Natural killer cell (primary cell): Measurements from ENCODE around the gene KDM6B. TPM values are rescaled to one million over a fixed set of nuclear protein-coding genes. Genes with fewer than 3 reads are reported as not detected.

Source experiments
- ATAC-seq, 3 donors: fragments of 150-1000 bp in 2 of 3; fragments of 200-7000 bp in 1 of 3; cut with Tn5 transposase; 1 replicate in 1 of 3; 2 replicates in 2 of 3; pipeline ENCODE4 v1.10.0; 2021; ENCODE audit warnings: mild to moderate bottlenecking in 2 of 3, moderate library complexity in 2 of 3
- DNase-seq, 2 donors: peaks; one replicate each; pipeline versions ENCODE4 v3.0.0 to v3.0.0-alpha.2; 2013 to 2021; ENCODE audit warnings: mixed read lengths in 1 of 2
- H3K27ac ChIP-seq: one replicate; pipeline ENCODE4 v1.5.1; 2013; ENCODE audit warnings: mild to moderate bottlenecking, low read length
- H3K27me3 ChIP-seq: one replicate; pipeline ENCODE4 v1.6.1; 2013; ENCODE audit warnings: low read length; ENCODE audit not compliant: control insufficient read depth, insufficient read depth
- H3K36me3 ChIP-seq: one replicate; pipeline ENCODE4 v1.6.1; 2013; ENCODE audit warnings: low read length; ENCODE audit not compliant: control insufficient read depth, insufficient read depth
- H3K4me1 ChIP-seq: one replicate; pipeline ENCODE4 v1.6.1; 2013; ENCODE audit warnings: low read length; ENCODE audit not compliant: control insufficient read depth, insufficient read depth
- H3K4me3 ChIP-seq: one replicate; pipeline ENCODE4 v1.5.1; 2013; ENCODE audit warnings: low read length
- H3K9me3 ChIP-seq: one replicate; pipeline ENCODE4 v1.6.1; 2013; ENCODE audit warnings: low read length; ENCODE audit not compliant: control insufficient read depth, insufficient read depth
- H3K27ac Mint-ChIP-seq, 2 donors: one replicate each; pipeline ENCODE4 v1.8.0; 2022; ENCODE audit warnings: mild to moderate bottlenecking in 2 of 2, mixed read lengths in 2 of 2, moderate library complexity in 1 of 2
- H3K27me3 Mint-ChIP-seq, 2 donors: one replicate each; pipeline ENCODE4 v1.8.0; 2022; ENCODE audit warnings: low read depth in 2 of 2, mixed read lengths in 2 of 2
- H3K36me3 Mint-ChIP-seq: one replicate; pipeline ENCODE4 v1.8.0; 2022; ENCODE audit warnings: mixed read lengths
- H3K4me1 Mint-ChIP-seq, 2 donors: one replicate each; pipeline ENCODE4 v1.8.0; 2022; ENCODE audit warnings: mixed read lengths in 2 of 2
- H3K4me3 Mint-ChIP-seq: one replicate; pipeline ENCODE4 v1.8.0; 2022; ENCODE audit warnings: mild to moderate bottlenecking, moderate library complexity, mixed read lengths
- H3K9me3 Mint-ChIP-seq, 2 donors: one replicate each; pipeline ENCODE4 v1.8.0; 2022; ENCODE audit warnings: mixed read lengths in 2 of 2
- CTCF ChIP-seq: fragments of 200-600 bp; IDR thresholded peaks from one replicate; pipeline ENCODE4 v1.8.0; 2022; ENCODE audit warnings: antibody characterized with exemption
- WGBS: methylation state at CpG from one replicate; pipeline ENCODE4 v1.1.7; 2013; ENCODE audit warnings: missing lambda C conversion rate; ENCODE audit not compliant: insufficient coverage; 5-methylcytosine and 5-hydroxymethylcytosine counted together
- intact Hi-C: fragments of 100-400 bp; cut with micrococcal nuclease; formaldehyde crosslinking; loops from one replicate; pipeline ENCODE4 v1.14.2; 2022
- total RNA-seq, 4 donors: library from RNA; stranded (reverse); fragments of 120-200 nt in 1 of 4; gene quantifications; one replicate each; pipeline versions ENCODE4 v1.2.3 to v1.2.4, GENCODE V29; 2013 to 2022

KDM6B gene
- total RNA-seq, 3 donors from 2014 or later (not counting 1 experiment from before 2014, with no cell fraction given): 104 to 165 (median 149) TPM

- Mint-ChIP-seq H3K4me1 (no peaks in the 10 kb centered on the region), H3K36me3 (no peaks in the 10 kb centered on the region), H3K27me3 (no peaks in the 10 kb centered on the region), H3K4me3 (no peak overlapping the region), H3K27ac (no peak overlapping the region), H3K9me3 (no peaks in the 10 kb centered on the region)
- DNase-seq (no peak), ATAC-seq (no peak)
- Histone ChIP-seq H3K4me1 (no peaks in the 10 kb centered on the region), H3K4me3 (no peak overlapping the region), H3K27ac (no peak overlapping the region), H3K9me3 (no peaks in the 10 kb centered on the region), H3K27me3 (no peaks in the 10 kb centered on the region), H3K36me3 (no peaks in the 10 kb centered on the region)
- WGBS: 92% methylated on average over 5 of the region's 5 CpGs
- intact Hi-C loops: no loop called here
- TF ChIP-seq CTCF: no peak
These were observed 43.9 kb upstream of the KDM6B start for GRCh38 chr17:7790150-7790549.

GRCh38 chr17:7792611-7793010, 41.4 kb upstream of the KDM6B start:
- Mint-ChIP-seq H3K36me3 (no peaks in the 10 kb centered on the region), H3K27ac (no peak overlapping the region), H3K9me3 (no peaks in the 10 kb centered on the region), H3K4me1 (no peaks in the 10 kb centered on the region), H3K27me3 (peaks cover 0 to 4% of the 10 kb centered on the region in 2 donors), H3K4me3 (no peak overlapping the region)
- WGBS: 89% methylated on average over 17 of the region's 17 CpGs
- ATAC-seq: no peak
- H3K4me1 ChIP-seq: no peaks in the 10 kb centered on the region
- no peak overlapping the region for H3K4me3 ChIP-seq
- DNase-seq: no peak
- H3K27ac ChIP-seq: no peak overlapping the region
- H3K36me3 ChIP-seq: no peaks in the 10 kb centered on the region
- no peaks in the 10 kb centered on the region for H3K27me3 ChIP-seq
- H3K9me3 ChIP-seq: no peaks in the 10 kb centered on the region
- intact Hi-C loops: no loop called here
- no peak for TF ChIP-seq CTCF

- ATAC-seq: no peak
These were observed 39.8 kb upstream of the KDM6B start for GRCh38 chr17:7794075-7794663.

More at GRCh38 chr17:7794075-7794663, 39.8 kb upstream of the KDM6B start:
- Mint-ChIP-seq H3K36me3 (no peaks in the 10 kb centered on the region), H3K4me1 (no peaks in the 10 kb centered on the region), H3K4me3 (no peak overlapping the region), H3K9me3 (no peaks in the 10 kb centered on the region), H3K27me3 (peaks cover 0 to 4% of the 10 kb centered on the region in 2 donors), H3K27ac (no peak overlapping the region)
- WGBS: 83% methylated on average over 16 of the region's 19 CpGs
- TF ChIP-seq CTCF: no peak
- Histone ChIP-seq H3K9me3 (no peaks in the 10 kb centered on the region), H3K27ac (no peak overlapping the region), H3K27me3 (no peaks in the 10 kb centered on the region), H3K4me1 (no peaks in the 10 kb centered on the region), H3K4me3 (no peak overlapping the region), H3K36me3 (no peaks in the 10 kb centered on the region)
- intact Hi-C loops: no loop called here
- DNase-seq: no peak
